NOMO-1 treated with DMSO at 0.1 percent for 48 hours (cell line): ENCODE results near the gene RDH13.
"Not testable (repeated sequence)": the region's sequence is repeated elsewhere in the genome, so short reads cannot be mapped to it uniquely, and the experiment has no call there.

Source experiments
- DNase-seq: peaks from one replicate; lab custom pipeline; 2025; ENCODE audit not compliant: unreplicated experiment; lab: John Stamatoyannopoulos, UW

The RDH13 gene

GRCh38 chr19:55046975-55047622, 15.8 kb downstream of the RDH13 start:
- no peak for DNase-seq

DNA sequence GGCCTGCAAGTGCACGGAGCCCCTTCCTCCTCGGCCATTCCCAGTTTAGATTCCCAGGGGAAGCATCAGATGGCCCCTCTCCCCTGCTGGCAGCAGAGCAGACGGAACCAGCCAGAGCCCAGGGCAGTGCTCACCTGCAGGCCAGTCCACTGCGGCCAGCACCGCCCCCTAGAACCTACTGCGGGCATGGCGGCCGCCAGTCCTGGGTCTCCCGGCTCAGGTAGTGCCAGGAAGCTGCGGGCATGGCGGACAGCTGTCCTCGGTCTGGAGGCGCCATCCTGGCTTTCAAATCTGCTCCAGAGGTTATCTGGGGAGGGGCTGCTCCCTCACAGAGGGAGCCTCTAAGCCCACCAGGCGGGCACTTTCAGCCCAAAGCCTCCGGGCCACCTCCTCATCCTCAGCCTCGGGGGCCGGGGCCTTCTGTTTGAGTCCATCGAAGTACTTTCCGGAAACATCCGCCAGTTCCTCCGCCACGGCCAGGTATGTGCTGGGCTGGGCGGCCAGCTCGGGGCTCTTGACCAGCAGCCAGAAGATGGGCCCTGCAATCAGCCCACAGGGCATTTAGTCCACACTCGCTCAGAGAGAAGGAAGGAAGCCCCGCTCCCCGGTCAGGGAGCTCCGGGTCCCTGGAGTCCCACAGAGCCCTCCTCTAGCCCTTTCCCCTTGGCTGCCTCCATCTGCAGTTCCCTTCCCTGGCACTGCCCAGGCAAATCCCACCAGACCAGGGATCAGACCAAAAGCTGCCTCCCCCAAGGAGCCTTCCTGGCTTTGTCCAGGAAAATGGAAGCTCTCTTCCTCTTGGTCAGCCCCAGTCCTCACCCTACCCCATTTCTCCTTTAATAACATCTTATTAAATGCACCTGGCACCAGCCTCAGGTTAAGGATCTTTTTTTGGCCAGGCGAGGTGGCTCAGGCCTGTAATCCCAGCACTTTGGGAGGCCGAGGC, 17.9 kb downstream of the RDH13 start:
- no peak for DNase-seq

- no peak for DNase-seq
Observed at GRCh38 chr19:55044286-55044685, 18.7 kb downstream of the RDH13 start.

DNA sequence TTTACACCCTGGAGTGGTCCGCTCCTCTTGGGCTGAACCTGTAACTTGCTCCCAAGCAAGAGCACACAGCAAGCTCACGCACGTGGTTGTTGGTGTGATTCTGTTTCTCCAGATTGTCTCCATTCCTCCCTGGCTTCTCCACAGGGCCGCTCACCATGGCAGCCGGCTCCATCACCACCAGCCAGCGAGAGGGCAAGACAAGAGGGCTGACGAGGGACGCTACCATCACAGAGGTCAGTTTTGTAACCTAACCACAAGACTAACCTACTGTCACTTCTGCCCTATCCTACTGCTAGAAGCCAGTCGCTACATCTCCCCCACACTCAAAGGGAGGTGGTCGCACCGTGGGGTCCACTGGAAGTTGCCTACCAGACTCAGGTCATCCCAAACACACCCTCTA, 20.3 kb downstream of the RDH13 start:
- DNase-seq: no peak

DNA sequence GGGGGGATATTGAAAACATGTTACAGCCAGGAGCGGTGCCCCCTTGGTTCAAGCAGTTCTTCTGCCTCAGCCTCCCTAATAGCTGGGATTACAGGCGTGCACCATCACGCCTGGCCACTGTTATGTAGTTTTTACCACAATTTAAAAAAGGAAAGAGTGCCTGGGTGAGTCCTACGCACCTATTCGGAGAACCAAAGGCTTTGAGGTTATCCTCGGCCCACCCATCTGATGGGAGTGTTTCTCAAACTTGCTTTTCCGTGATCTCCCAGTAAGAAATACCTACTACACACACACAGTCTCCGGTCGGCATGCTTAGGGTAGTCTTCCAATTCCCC, 20.6 kb downstream of the RDH13 start:
- DNase-seq: no peak

DNA sequence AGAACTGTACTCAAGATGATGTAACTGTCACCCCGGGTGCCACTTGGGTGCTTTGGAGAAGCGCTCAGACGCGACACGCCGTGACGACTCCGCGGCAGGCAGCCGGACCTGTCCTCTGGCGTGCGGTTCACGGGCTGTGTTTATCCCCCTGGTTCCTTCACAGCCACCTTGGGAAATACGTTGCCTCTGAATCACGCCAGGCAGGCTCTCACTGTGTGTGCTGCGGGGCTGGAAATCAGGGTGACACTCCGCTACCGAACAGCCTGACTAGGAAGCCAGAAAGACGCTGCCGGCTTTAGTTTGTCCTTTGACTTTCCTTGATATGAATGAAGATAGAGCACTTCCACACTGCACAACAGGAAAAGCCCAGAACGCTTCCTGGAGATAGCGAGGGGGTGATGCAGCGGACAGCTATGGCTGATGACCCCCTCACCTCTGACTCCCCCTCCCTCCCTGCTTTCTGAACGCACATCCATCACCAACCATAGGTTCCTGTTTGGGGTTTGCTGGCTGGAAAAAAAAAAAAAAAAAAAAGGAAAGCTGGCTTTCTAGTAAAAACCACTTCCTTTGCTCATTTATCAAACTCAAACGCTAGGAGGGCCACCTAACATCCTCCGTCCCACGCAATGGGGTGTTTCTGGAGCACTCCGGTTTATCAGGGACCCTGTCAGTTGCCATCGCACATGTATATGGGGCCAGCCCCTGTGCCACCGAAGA, 21.2 kb downstream of the RDH13 start:
- DNase-seq: no peak

- no peak for DNase-seq
Observed at GRCh38 chr19:55041244-55041626, 21.7 kb downstream of the RDH13 start.

DNA sequence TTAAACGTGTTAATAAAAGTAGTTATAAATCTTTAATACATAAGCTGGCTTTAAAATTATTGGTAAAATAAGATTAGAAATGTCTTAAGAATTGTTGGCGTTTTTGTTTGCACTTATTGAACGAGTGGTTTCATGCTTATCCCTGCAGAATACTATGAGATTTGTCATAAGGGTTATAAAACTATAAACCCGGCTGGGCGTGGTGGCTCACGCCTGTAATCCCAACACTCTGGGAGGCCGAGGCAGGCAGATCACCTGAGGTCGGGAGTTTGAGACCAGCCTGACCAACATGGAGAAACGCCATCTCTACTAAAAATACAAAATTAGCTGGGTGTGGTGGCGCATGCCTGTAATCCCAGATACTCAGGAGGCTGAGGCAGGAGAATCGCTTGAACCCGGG, 22.3 kb downstream of the RDH13 start:
- DNase-seq: not testable (repeated sequence)

GRCh38 chr19:55037603-55038002, 25.3 kb downstream of the RDH13 start:
- not testable (repeated sequence) for DNase-seq

GRCh38 chr19:55036058-55036457, 26.9 kb downstream of the RDH13 start:
- DNase-seq: no peak

GRCh38 chr19:55034751-55035150, 28.2 kb downstream of the RDH13 start:
- no peak for DNase-seq

GRCh38 chr19:55032976-55033643, 29.8 kb downstream of the RDH13 start:
- DNase-seq: not testable (repeated sequence)

DNA sequence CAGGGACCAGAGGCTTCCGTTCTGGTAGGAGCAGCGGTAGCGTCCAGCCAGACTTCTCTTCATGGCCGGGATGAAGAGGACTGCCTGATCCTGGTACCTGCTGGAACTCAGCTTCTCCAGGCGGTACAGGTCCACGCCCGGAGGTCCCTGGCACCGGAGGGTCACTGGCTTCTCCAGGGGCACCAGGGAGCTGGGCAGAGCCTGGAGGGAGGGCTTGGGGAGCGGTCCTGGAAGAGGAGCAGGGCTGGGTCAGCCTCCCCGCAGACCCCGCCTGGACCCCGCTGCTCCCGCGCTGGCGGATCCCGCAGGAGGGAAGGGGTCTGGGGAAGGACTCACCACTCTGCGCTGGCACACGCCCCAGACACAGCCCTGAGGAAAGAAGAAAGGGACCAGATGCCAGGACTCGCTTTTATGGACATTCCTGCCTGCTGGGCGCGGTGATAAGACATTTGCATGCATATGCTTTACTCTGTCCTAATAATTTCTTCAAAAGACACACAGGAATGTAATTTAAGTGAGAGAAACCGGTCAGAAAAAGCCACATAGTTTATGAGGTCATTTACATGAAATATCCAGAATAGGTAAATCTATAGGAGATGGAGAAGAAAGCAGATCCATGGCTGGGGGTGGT, 30.7 kb downstream of the RDH13 start:
- no peak for DNase-seq

- no peak for DNase-seq
Observed at GRCh38 chr19:55031178-55031577, 31.8 kb downstream of the RDH13 start.

DNA sequence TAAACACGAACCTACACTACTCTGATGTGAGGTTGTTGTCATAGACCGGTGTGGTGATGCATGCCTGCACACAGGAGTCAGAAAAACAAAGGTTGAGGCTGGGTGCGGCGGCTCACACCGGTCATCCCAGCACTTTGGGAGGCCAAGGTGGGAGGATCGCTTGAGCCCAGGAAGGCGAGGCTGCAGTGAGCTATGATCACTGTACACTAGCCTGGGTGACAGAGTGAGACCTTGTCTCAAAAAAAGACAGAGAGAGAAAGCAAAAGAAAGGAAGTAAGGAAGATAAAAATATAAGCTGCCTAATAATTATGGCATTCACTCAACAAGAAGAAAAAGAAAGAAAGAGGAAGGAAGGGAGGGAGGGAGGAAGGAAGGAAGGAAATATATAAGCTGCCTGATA, 34.2 kb downstream of the RDH13 start:
- no peak for DNase-seq

DNA sequence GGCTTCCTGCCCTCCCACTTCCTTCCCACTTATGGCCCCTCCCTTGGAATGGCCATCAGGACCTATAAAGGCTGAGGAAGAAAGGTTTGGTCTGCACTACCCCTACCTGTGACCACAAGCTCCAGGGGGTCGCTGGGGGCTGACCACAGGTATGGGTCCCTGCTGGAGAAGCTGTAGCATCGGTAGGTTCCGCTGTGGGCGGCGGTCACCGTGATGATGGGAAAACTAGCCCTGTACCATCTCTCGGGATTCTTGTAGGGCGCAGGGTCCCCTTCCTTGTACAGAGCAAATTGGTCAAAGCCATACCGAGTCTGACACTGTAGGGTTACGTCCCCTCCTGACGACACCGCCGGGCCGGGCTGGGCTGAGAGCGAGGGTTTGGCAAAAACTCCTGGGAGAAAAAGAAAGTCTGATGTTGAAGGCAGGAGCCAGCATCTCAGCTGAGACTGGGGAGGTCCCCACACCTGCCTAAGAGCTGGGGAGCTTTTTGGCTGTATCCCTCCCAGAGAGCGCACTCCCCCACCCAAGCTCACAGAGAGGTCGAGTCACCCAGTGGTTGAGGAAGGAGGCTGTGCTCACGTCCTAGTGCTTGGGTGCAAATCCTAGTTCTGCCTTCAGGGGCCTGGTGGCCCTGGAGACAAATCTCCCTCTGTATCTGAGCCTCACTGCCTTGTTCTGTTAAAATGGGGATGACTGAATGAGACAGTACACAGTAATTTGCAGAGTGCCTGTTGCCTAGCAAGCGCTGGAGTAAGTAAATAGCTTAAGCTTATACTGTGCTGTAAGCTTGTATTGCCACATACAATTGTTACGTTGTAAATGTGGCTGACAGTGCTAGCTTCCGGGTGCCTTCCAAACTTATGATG, 35.2 kb downstream of the RDH13 start:
- peak; percentile 77 for DNase-seq

- not testable (repeated sequence) for DNase-seq
Observed at GRCh38 chr19:55027140-55027471, 35.8 kb downstream of the RDH13 start.

DNA sequence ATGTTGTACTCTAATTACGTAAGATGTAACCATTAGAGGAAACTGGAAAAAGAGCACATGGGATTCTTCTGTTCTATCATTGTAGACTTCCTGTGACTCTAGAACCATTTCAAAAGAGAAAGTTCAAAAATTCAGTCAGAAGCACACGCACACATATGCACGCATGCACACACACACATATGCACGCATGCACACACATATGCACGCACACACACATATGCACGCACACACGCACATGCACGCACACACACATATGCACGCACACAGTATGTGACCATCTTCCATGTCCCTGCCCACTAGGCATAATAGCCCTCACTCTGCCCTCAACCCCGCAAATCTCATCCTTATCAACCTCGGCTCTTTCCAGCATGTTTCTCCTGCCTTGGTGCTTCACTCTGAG, 38.8 kb downstream of the RDH13 start:
- no peak for DNase-seq

DNA sequence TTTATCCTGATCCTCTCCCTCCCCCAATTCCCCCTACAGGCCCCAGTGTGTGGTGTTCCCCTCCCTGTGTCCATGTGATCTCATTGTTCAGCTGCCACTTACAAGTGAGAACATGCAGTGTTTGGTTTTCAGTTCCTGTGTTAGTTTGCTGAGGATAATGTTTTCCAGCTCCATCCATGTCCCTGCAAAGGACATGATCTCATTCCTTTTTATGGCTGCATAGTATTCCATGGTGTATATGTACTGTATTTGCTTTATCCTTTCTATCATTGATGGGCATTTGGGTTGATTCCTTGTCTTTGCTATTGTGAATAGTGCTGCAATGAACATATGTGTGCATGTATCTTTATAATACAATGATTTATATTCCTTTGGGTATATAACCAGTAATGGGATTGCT, 42.6 kb downstream of the RDH13 start:
- DNase-seq: not testable (repeated sequence)

- DNase-seq: no peak
Observed at GRCh38 chr19:55018633-55019032, 44.3 kb downstream of the RDH13 start.
